D721Med (cell line): Measurements from ENCODE around the gene ITGA8.

ENCODE experiments used
- DNase-seq: peaks from one replicate; pipeline ENCODE4 v3.0.0; 2011; ENCODE audit warnings: low spot score; ENCODE audit not compliant: insufficient read length
- FAIRE-seq: peaks from 2 replicates; lab custom pipeline; 2011; peaks lifted over from hg19 to GRCh38; lab: Jason Lieb, UNC
- CTCF ChIP-seq: IDR thresholded peaks from 2 replicates; pipeline ENCODE4 v1.5.1; 2012; ENCODE audit warnings: mild to moderate bottlenecking, control low read depth; ENCODE audit not compliant: insufficient read depth; ENCODE audit errors: missing control alignments

ITGA8 gene

GRCh38 chr10:15723803-15724202, 4.1 kb upstream of the ITGA8 start:
- no peak for TF ChIP-seq CTCF
- DNase-seq: no peak
- no peak for FAIRE-seq

GRCh38 chr10:15720635-15721287, 1.0 kb upstream of the ITGA8 start:
- DNase-seq (no peak), FAIRE-seq (no peak)
- TF ChIP-seq CTCF: no peak

- DNase-seq (no peak), FAIRE-seq (no peak)
- TF ChIP-seq CTCF: no peak
Observed at GRCh38 chr10:15719049-15719898, 448 bp downstream of the ITGA8 start.

GRCh38 chr10:15718694-15719048, 1.1 kb downstream of the ITGA8 start:
- DNase-seq (no peak), FAIRE-seq (no peak)
- no peak for TF ChIP-seq CTCF

- no peak for FAIRE-seq
- peak; percentile 57 for TF ChIP-seq CTCF
- no peak for DNase-seq
Observed at GRCh38 chr10:15715619-15716227, 4.0 kb downstream of the ITGA8 start.

GRCh38 chr10:15714847-15715246, 4.9 kb downstream of the ITGA8 start:
- TF ChIP-seq CTCF: no peak
- no peak for FAIRE-seq
- no peak for DNase-seq
